GM12878 (cell line): ENCODE data around the gene PTPRN2. TPM values are rescaled to one million over a fixed set of nuclear protein-coding genes. Genes with fewer than 3 reads are reported as not detected.

Experiments used
- ATAC-seq: fragments of 200-7000 bp; cut with Tn5 transposase; 3 replicates; pipeline ENCODE4 v1.9.1; 2020; ENCODE audit warnings: mild to moderate bottlenecking, moderate library complexity
- BruUV-seq: library from RNA; stranded (reverse); fragments of 400-500 nt; replicated peaks from 2 replicates; lab custom pipeline; 2021; lab: Mats Ljungman, UMichigan
- CTCF ChIA-PET: fragments of 300-600 bp; sonication (Branson Sonifier 250); formaldehyde crosslinking; extraction: SDS; loops from one replicate; lab custom pipeline; 2021; ENCODE audit warnings: inconsistent platforms; lab: Yijun Ruan, JAX
- POLR2A ChIA-PET: fragments of 350-600 bp; formaldehyde crosslinking; extraction: SDS; loops from one replicate; lab custom pipeline; 2021; ENCODE audit warnings: inconsistent platforms; lab: Charles Lee
- RAD21 ChIA-PET: fragments of 300-600 bp; sonication (Branson Sonifier 250); formaldehyde crosslinking; loops from one replicate; lab custom pipeline; 2023; ENCODE audit warnings: antibody characterized with exemption; ENCODE audit not compliant: unreplicated experiment; lab: Charles Lee
- SMC1A ChIA-PET: fragments of 300-600 bp; sonication (Branson Sonifier 250); formaldehyde crosslinking; loops from one replicate; lab custom pipeline; 2023; ENCODE audit not compliant: unreplicated experiment, uncharacterized antibody; lab: Charles Lee
- DNase-seq: peaks from one replicate; pipeline ENCODE4 v3.0.0-alpha.2; 2011; ENCODE audit warnings: low read depth, low spot score
- FAIRE-seq: peaks from 3 replicates; lab custom pipeline; 2011; peaks lifted over from hg19 to GRCh38; lab: Jason Lieb, UNC
- H2AFZ ChIP-seq: 2 replicates; pipeline ENCODE4 v1.6.0; 2011; ENCODE audit warnings: low read depth, low read length, control low read depth; ENCODE audit not compliant: control insufficient read depth
- H3K27ac ChIP-seq: 2 replicates; pipeline ENCODE4 v1.5.1; 2011; ENCODE audit warnings: control low read depth; ENCODE audit not compliant: control insufficient read depth, insufficient read depth
- H3K27me3 ChIP-seq, 2 experiments: replicated peaks in 1 of 2; 2 replicates each; pipeline versions ENCODE4 v1.6.0 to v1.6.1; 2011; ENCODE audit warnings: low read length in 1 of 2; ENCODE audit not compliant: control insufficient read depth in 2 of 2, insufficient read depth in 2 of 2
- H3K36me3 ChIP-seq, 2 experiments: 2 replicates each; pipeline ENCODE4 v1.5.1; 2011; ENCODE audit warnings: low read length in 1 of 2; ENCODE audit not compliant: control insufficient read depth in 2 of 2, insufficient read depth in 2 of 2
- H3K4me1 ChIP-seq: 2 replicates; pipeline ENCODE4 v1.6.1; 2011; ENCODE audit warnings: mild to moderate bottlenecking, low read length, moderate library complexity, mixed read lengths; ENCODE audit not compliant: control insufficient read depth, insufficient read depth
- H3K4me2 ChIP-seq: 2 replicates; pipeline ENCODE4 v1.6.0; 2011; ENCODE audit warnings: control low read depth; ENCODE audit not compliant: control insufficient read depth, insufficient read depth
- H3K4me3 ChIP-seq: fragments of 200-600 bp; sonication (generic); 2 replicates; pipeline ENCODE4 v1.5.1; 2016
- H3K79me2 ChIP-seq: 2 replicates; pipeline ENCODE4 v1.6.0; 2011; ENCODE audit warnings: low read length; ENCODE audit not compliant: control insufficient read depth, insufficient read depth
- H3K9ac ChIP-seq: 2 replicates; pipeline ENCODE4 v1.8.0; 2011; ENCODE audit warnings: low read length, control low read depth, mixed read lengths; ENCODE audit not compliant: control insufficient read depth, insufficient read depth
- H3K9me3 ChIP-seq: replicated peaks from 3 replicates; pipeline ENCODE4 v1.5.1; 2011; ENCODE audit warnings: mild to moderate bottlenecking, low read length; ENCODE audit not compliant: control insufficient read depth, insufficient read depth
- H4K20me1 ChIP-seq: 2 replicates; pipeline ENCODE4 v1.6.0; 2011; ENCODE audit not compliant: control insufficient read depth, insufficient read depth
- ASH2L ChIP-seq: fragments of 300-600, 200-600 bp; sonication (generic); IDR thresholded peaks from 2 replicates; pipeline ENCODE4 v1.6.1; 2017; ENCODE audit warnings: low read depth, mild to moderate bottlenecking, borderline replicate concordance
- BCL11A ChIP-seq: IDR thresholded peaks from 2 replicates; pipeline ENCODE4 v1.6.1; 2011; ENCODE audit warnings: low read depth, low read length
- BRCA1 ChIP-seq: IDR thresholded peaks from 2 replicates; pipeline ENCODE4 v1.6.1; 2011; ENCODE audit warnings: low read depth, low read length, improper control_type of control experiment
- GABPA ChIP-seq: IDR thresholded peaks from 2 replicates; pipeline ENCODE4 v1.6.1; 2014; ENCODE audit warnings: antibody characterized with exemption, low read depth, mild to moderate bottlenecking, inconsistent platforms
- KDM1A ChIP-seq: fragments of 200-600 bp; sonication (generic); IDR thresholded peaks from 2 replicates; pipeline ENCODE4 v1.6.1; 2016; ENCODE audit warnings: borderline replicate concordance
- MTA3 ChIP-seq: IDR thresholded peaks from 2 replicates; pipeline ENCODE4 v1.6.1; 2012; ENCODE audit warnings: low read length, inconsistent platforms, borderline replicate concordance
- MXI1 ChIP-seq: fragments of 150-350 bp; IDR thresholded peaks from 2 replicates; pipeline ENCODE4 v1.6.1; 2011; ENCODE audit warnings: low read depth, mild to moderate bottlenecking, inconsistent platforms, low read length, improper control_type of control experiment
- PML ChIP-seq: IDR thresholded peaks from 2 replicates; pipeline ENCODE4 v1.6.1; 2012; ENCODE audit warnings: low read length, inconsistent platforms
- POLR2AphosphoS5 ChIP-seq: IDR thresholded peaks from 2 replicates; pipeline ENCODE4 v1.6.1; 2011; ENCODE audit warnings: mild to moderate bottlenecking, low read length, inconsistent platforms
- STAT3 ChIP-seq: IDR thresholded peaks from 2 replicates; pipeline ENCODE4 v1.6.1; 2011; ENCODE audit warnings: low read depth, low read length, improper control_type of control experiment
- TCF3 ChIP-seq: IDR thresholded peaks from 2 replicates; pipeline ENCODE4 v1.6.1; 2012; ENCODE audit warnings: low read depth, mild to moderate bottlenecking, low read length, borderline replicate concordance; ENCODE audit not compliant: insufficient read depth
- ZNF217 ChIP-seq: fragments of 450-650 bp; IDR thresholded peaks from 2 replicates; pipeline ENCODE4 v1.6.1; 2017; ENCODE audit warnings: antibody characterized with exemption, mild to moderate bottlenecking
- ZNF622 ChIP-seq: fragments of 450-650 bp; IDR thresholded peaks from 2 replicates; pipeline ENCODE4 v1.6.1; 2017; ENCODE audit warnings: mild to moderate bottlenecking, inconsistent platforms
- WGBS: methylation state at CpG from one replicate; pipeline ENCODE4 v1.1.6; 2016; ENCODE audit warnings: low lambda C conversion rate; ENCODE audit not compliant: insufficient replicate concordance, insufficient coverage; ENCODE audit errors: missing lambda C conversion rate; 5-methylcytosine and 5-hydroxymethylcytosine counted together
- in situ Hi-C: fragments of 300-500 bp; cut with MboI; formaldehyde crosslinking; loops from 9 replicates; pipeline ENCODE4 v1.14.3; 2018; ENCODE audit warnings: mixed read lengths
- intact Hi-C: fragments of 100-400 bp; cut with micrococcal nuclease; formaldehyde crosslinking; loops from one replicate; pipeline ENCODE4 v1.14.2; 2022; ENCODE audit not compliant: unreplicated experiment
- polyA plus RNA-seq, 11 experiments: library from polyadenylated mRNA; depleted of rRNA in 4 of 11; unstranded in 6 of 11; stranded (reverse) in 5 of 11; fragments of >200 nt; fragmentation: Nextera tagmentation in 4 of 11; fragmentation: Illumina TruSeq in 1 of 11; extraction: Ambion mirVana in 4 of 11; extraction: Trizol in 1 of 11; gene quantifications; 1 replicate in 1 of 11; 2 replicates in 10 of 11; pipeline versions ENCODE4 v1.2.1 to v1.2.3, GENCODE V29; 2011 to 2016; ENCODE audit warnings: inconsistent platforms in 2 of 11, missing spikeins in 2 of 11, low read depth in 1 of 11
- total RNA-seq, 4 experiments: library from RNA; depleted of rRNA in 3 of 4; stranded (reverse); fragments of >200 nt in 3 of 4; fragmentation: Illumina TruSeq in 1 of 4; extraction: Trizol in 1 of 4; gene quantifications; 2 replicates each; pipeline versions ENCODE4 v1.2.1 to v1.2.3, GENCODE V29; 2013 to 2021
- TF ChIP-seq, protein P1 (sequence below): fragments of 450-650 bp; IDR thresholded peaks from 2 replicates; pipeline ENCODE4 v1.6.1; 2017; ENCODE audit warnings: antibody characterized with exemption, mild to moderate bottlenecking, moderate library complexity
- TF ChIP-seq, protein P2 (sequence below): IDR thresholded peaks from 2 replicates; pipeline ENCODE4 v1.6.1; 2012; ENCODE audit warnings: low read depth, low read length, improper control_type of control experiment
- TF ChIP-seq, protein P3 (sequence below): fragments of 150-350 bp; IDR thresholded peaks from 2 replicates; pipeline ENCODE4 v1.6.1; 2016; ENCODE audit warnings: low read depth, low read length
- TF ChIP-seq, protein P4 (sequence below): IDR thresholded peaks from 2 replicates; pipeline ENCODE4 v1.6.1; 2012; ENCODE audit warnings: low read depth, low read length, improper control_type of control experiment

The PTPRN2 gene
- total and polyA plus RNA-seq, 10 of the 15 experiments (the other 5 are each of a cell fraction or from before 2014, with no cell fraction given): 5.4 TPM; not detected in 9

DNA sequence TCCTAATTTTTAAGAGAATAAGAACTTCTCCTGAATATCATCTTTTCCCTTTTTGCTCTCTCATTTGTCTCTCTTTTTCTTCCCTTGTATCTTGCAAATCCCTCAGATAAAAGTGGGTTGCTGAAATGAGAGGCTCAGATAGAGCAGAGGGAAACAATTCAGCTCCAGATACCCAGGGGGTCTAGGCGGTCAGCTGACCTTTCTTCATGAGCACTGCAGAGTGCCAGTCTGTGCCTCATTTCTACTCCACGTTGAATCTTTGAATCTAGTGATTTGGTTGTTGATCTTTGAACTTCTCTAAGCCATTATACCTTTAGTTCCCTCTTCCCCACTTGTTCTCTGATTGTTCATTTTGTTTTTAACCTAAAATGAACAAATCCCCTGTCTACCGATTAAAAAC lies 572.6 kb downstream of the PTPRN2 start:
- SMC1A ChIA-PET: no interaction called here
- no peak for DNase-seq
- Histone ChIP-seq H3K36me3 (no peaks in the 10 kb centered on the region), H2AFZ (no peak overlapping the region), H3K79me2 (no peaks in the 10 kb centered on the region), H3K9me3 (no peaks in the 10 kb centered on the region; the same call in 2 of the 3 replicates), H3K4me2 (no peak overlapping the region), H3K4me3 (no peak overlapping the region), H4K20me1 (no peaks in the 10 kb centered on the region), H3K9ac (no peak overlapping the region), H3K27me3 (no peaks in the 10 kb centered on the region), H3K27ac (no peak overlapping the region), H3K4me1 (no peaks in the 10 kb centered on the region)
- RAD21 ChIA-PET: no interaction called here
- in situ Hi-C loops: no loop called here
- no TSS peak for BruUV-seq
- intact Hi-C loops: no loop called here
- POLR2A ChIA-PET: no interaction called here
- TF ChIP-seq, protein P1, sequence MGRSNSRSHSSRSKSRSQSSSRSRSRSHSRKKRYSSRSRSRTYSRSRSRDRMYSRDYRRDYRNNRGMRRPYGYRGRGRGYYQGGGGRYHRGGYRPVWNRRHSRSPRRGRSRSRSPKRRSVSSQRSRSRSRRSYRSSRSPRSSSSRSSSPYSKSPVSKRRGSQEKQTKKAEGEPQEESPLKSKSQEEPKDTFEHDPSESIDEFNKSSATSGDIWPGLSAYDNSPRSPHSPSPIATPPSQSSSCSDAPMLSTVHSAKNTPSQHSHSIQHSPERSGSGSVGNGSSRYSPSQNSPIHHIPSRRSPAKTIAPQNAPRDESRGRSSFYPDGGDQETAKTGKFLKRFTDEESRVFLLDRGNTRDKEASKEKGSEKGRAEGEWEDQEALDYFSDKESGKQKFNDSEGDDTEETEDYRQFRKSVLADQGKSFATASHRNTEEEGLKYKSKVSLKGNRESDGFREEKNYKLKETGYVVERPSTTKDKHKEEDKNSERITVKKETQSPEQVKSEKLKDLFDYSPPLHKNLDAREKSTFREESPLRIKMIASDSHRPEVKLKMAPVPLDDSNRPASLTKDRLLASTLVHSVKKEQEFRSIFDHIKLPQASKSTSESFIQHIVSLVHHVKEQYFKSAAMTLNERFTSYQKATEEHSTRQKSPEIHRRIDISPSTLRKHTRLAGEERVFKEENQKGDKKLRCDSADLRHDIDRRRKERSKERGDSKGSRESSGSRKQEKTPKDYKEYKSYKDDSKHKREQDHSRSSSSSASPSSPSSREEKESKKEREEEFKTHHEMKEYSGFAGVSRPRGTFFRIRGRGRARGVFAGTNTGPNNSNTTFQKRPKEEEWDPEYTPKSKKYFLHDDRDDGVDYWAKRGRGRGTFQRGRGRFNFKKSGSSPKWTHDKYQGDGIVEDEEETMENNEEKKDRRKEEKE: no peak
- no peak for TF ChIP-seq ASH2L
- TF ChIP-seq TCF3: no peak
- TF ChIP-seq MXI1: no peak
- TF ChIP-seq BRCA1: no peak
- TF ChIP-seq ZNF217: no peak
- TF ChIP-seq MTA3: no peak
- TF ChIP-seq, protein P2, sequence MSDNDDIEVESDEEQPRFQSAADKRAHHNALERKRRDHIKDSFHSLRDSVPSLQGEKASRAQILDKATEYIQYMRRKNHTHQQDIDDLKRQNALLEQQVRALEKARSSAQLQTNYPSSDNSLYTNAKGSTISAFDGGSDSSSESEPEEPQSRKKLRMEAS: no peak
- TF ChIP-seq ZNF622: no peak
- TF ChIP-seq BCL11A: no peak
- TF ChIP-seq STAT3: no peak
- TF ChIP-seq POLR2AphosphoS5: no peak
- TF ChIP-seq, protein P3, sequence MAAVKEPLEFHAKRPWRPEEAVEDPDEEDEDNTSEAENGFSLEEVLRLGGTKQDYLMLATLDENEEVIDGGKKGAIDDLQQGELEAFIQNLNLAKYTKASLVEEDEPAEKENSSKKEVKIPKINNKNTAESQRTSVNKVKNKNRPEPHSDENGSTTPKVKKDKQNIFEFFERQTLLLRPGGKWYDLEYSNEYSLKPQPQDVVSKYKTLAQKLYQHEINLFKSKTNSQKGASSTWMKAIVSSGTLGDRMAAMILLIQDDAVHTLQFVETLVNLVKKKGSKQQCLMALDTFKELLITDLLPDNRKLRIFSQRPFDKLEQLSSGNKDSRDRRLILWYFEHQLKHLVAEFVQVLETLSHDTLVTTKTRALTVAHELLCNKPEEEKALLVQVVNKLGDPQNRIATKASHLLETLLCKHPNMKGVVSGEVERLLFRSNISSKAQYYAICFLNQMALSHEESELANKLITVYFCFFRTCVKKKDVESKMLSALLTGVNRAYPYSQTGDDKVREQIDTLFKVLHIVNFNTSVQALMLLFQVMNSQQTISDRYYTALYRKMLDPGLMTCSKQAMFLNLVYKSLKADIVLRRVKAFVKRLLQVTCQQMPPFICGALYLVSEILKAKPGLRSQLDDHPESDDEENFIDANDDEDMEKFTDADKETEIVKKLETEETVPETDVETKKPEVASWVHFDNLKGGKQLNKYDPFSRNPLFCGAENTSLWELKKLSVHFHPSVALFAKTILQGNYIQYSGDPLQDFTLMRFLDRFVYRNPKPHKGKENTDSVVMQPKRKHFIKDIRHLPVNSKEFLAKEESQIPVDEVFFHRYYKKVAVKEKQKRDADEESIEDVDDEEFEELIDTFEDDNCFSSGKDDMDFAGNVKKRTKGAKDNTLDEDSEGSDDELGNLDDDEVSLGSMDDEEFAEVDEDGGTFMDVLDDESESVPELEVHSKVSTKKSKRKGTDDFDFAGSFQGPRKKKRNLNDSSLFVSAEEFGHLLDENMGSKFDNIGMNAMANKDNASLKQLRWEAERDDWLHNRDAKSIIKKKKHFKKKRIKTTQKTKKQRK: no peak
- no peak for TF ChIP-seq GABPA
- no peak for TF ChIP-seq PML
- no peak for TF ChIP-seq KDM1A
- TF ChIP-seq, protein P4, sequence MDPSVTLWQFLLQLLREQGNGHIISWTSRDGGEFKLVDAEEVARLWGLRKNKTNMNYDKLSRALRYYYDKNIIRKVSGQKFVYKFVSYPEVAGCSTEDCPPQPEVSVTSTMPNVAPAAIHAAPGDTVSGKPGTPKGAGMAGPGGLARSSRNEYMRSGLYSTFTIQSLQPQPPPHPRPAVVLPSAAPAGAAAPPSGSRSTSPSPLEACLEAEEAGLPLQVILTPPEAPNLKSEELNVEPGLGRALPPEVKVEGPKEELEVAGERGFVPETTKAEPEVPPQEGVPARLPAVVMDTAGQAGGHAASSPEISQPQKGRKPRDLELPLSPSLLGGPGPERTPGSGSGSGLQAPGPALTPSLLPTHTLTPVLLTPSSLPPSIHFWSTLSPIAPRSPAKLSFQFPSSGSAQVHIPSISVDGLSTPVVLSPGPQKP: no peak
- no peak for ATAC-seq
- 61% methylated on average over 3 of the region's 3 CpGs for WGBS
- no peak for FAIRE-seq
- CTCF ChIA-PET: no interaction called here
